A673 (cell line): ENCODE data around the gene PLEKHS1.

Source experiments
- CTCF ChIP-seq: fragments of 300-800, 200-600 bp; sonication (generic); conservative IDR thresholded peaks from 2 replicates; pipeline ENCODE4 v1.5.1; 2017; ENCODE audit warnings: low read depth, mild to moderate bottlenecking, antibody characterized with exemption, low read length, moderate library complexity, mixed read lengths
- EZH2 ChIP-seq: fragments of 200-600 bp; sonication (generic); IDR thresholded peaks from 2 replicates; pipeline ENCODE4 v1.6.1; 2017; ENCODE audit warnings: borderline replicate concordance, low read depth, mild to moderate bottlenecking, mixed read lengths, antibody characterized with exemption, low read length; ENCODE audit not compliant: poor library complexity, severe bottlenecking

GRCh38 chr10:113716109-113716910, 35.2 kb upstream of the PLEKHS1 start:
- no peak for TF ChIP-seq CTCF
- TF ChIP-seq EZH2, result no peak
